Inflammatory macrophage (primary cell): ENCODE results near the gene MAPK8.

Experiments
- DNase-seq, 2 donors: peaks; one replicate each; pipeline ENCODE4 v3.0.0-alpha.2; 2020 to 2022

MAPK8 gene

DNA sequence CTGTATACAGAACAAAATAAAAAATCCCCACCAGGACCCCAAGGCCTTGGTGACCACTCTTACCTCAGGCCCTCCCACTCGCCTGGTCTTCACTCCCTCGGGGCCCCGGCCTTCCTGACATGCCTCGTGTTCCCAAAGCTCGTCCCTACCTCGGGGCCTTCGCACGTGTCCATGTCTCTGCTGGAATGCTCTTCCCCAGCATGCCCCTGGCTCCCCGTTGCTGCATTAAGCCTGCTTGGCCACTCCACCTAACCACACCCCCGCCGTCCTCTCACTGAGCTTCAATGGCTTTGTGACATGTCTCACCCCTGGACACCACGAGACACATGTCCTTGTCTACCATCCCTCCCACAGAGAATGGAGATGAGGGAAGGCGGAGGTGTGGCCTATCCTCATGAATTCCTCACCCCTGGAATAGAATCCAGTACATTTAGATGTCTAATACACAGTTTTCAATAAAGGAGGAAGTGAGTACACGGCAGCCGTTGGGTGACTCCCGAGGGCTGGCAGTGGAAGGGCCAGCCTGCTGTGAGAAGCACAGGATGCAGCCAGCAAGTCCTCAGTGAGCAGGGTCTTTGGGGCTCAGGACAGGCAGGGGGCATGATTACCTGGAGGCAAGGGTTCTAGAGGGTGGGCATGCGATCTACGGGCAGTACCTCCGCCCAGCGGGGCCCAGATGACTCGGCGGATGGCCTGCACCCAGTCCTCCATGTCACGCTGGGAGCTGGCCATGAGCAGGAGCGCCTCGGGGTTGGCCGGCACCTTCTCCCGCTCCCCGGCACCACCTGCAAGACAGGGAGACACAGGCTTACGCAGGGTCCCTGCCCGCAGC, 172.7 kb downstream of the MAPK8 start:
- DNase-seq: peak in 1 of 2 donors; percentile 43

DNA sequence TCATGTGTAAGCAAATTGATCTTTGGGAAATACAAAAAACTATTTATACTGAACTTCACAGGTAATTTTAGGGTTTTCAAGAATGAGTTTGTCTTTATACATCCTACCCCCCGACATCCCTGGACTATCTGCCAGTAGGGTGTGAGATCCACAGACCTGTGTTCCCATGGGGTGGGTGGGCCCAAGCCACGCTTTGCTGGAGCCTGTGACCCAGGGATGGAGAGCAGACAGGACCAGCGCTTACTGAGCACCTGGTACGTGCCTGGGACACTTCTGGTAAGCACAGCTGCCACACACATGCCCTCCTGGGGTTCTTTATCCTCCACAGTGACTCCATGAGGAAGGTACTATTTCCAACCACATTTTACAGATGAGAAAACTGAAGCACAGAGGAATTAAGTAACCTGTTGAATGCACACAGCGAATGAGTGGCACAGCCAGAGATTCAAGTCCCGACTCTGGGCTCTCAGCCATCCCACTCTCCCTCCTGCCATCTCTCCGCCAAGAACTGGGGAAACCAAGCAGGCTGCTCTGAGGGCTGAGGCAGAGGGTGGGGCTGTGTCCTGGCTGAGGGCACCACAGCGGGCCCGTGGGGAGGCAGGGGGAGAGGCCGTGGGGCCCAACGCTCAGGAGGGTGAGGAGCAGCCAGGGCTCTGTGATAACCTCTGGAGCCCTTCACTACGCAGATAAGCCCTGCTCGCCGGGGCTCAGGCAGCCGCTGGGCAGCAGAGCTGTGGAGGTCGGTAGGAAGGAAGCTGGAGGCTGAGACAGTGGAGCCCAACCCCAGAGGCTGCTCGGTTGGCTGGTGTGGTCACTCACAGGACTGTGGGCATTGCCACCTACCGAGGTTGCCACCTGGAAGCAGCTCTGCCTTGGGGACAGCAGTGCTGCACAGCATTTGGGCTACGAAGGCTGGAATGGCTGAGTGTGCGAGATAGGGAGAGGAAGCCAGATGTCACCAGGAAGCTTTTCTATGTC, 174.2 kb downstream of the MAPK8 start:
- DNase-seq: no peak

DNA sequence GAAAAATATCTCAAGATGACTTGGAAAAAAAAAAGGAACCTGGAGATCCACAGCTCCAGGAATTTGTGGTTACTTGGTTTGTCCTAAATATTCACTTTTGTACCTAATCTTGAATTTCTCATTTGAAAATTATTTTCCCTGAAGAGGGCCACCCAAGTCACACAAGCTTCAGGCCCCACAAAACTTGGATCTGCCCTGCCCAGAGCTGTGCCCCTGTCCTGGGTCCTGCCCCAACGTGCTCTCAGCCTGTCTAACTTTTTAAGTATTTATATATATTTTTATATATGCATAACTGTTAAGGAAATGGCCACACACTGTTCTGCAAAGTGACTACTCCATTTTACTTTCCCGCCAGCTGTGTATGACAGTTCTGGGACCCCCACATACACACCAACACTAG, 174.9 kb downstream of the MAPK8 start:
- no peak for DNase-seq

DNA sequence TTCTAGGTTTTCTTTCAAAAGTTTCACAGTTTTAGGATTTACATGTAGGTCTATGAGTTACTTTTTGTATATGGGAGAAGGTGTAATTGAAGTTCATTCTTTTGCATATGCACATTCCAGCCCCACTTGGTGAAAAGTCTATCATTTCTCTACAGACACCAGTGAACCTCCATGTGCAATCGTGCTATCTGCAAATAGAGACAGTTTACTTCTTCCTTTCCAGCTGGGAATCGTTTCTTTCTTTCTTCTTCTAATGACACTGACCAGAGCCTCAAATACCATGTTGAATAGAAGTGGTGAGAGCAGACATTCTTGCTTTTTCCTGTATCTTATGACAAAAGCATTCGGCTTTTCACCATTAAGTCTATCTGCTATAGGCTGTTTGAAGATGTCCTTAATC, 175.7 kb downstream of the MAPK8 start:
- no peak for DNase-seq

DNA sequence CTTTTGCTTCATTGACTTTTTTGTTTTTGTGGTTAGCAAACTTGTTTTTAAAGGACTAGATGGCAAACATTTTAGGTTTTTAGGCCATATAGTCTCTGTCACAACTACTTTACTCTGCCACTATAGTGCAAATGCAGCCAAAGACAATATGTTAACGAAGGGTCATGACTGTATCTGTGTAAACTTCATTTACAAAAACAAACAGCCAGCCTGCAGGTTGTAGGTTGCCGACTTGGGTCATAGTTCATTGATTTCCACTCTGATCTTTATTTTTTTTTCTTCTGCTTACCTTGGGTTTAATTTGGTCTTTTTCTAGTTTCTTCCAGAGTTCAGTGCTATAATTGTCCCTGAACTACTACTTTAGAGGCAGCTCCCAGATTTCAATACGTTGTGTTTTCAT, 178.4 kb downstream of the MAPK8 start:
- no peak for DNase-seq

DNA sequence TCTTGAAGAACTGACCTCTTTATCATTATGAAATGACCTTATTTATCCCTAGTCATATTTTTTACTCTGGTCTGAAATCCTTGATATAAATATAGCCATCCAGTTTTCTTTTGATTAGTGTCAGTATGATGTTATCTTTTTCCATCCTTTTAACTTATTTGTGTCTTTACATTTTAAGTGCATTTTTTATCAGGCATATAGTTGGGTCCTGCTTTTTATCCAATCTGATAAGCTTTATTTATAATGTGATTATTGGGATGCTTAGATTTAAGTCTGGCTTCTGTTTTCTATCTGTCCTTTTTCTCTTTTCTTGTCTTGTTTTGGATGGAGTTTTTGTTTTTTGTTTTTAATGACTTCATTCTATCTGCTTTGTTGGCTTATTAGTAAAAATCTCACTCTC, 179.2 kb downstream of the MAPK8 start:
- DNase-seq: no peak

DNA sequence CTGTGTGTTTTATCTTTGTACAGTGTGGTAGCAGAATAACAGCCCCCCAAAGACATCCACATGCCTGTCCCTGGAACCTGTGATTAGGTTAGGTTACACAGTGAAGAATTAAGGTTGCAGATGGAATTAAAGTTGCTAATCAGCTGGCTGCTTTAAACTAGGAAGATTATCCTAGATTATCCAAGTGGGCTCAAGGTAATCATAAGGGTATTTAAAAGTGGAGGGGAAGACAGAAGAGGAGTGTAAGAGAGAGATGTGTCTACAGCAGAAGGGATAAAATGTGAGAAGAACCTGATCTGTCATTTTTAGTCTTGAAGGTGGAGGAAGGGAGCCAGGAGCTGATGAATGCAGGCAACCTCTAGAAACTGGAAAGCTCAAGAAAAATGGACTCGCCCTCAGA, 180.8 kb downstream of the MAPK8 start:
- no peak for DNase-seq
